Ovary (tissue), 3 donors: Measurements from ENCODE around the gene MAP2K7.

Source experiments
- CTCF ChIP-seq, 3 donors: fragments of 450-650 bp in 2 of 3; fragments of 200-600 bp in 1 of 3; IDR thresholded peaks; one replicate each; pipeline versions ENCODE4 v1.5.1 to v1.8.0; 2016 to 2022; ENCODE audit warnings: antibody characterized with exemption in 3 of 3, mild to moderate bottlenecking in 1 of 3
- POLR2A ChIP-seq: fragments of 450-650 bp; IDR thresholded peaks from one replicate; pipeline ENCODE4 v1.6.1; 2017; ENCODE audit warnings: antibody characterized with exemption, mild to moderate bottlenecking, moderate library complexity
- donor health status: DM: no; HTN: no; CAD: no.

- TF ChIP-seq CTCF (IDR thresholded peaks at IDR 0.05) = no peak
- TF ChIP-seq POLR2A = no peak
Measured at GRCh38 chr19:7932930-7933300, 29.2 kb downstream of the MAP2K7 start.
